HEK293 (cell line): Measurements from ENCODE around the gene E2F1.

Experiments used
- FEZF1 ChIP-seq: fragments of 450-650 bp; formaldehyde crosslinking; IDR thresholded peaks from 2 replicates; pipeline ENCODE4 v1.5.1; 2016; ENCODE audit warnings: missing biosample characterization, missing genetic modification characterization
- INSM2 ChIP-seq: fragments of 450-650 bp; formaldehyde crosslinking; IDR thresholded peaks from 2 replicates; pipeline ENCODE4 v1.5.1; 2016; ENCODE audit warnings: missing biosample characterization, missing genetic modification characterization
- KLF7 ChIP-seq: fragments of 450-650 bp; formaldehyde crosslinking; IDR thresholded peaks from 2 replicates; pipeline ENCODE4 v1.5.1; 2016; ENCODE audit warnings: missing biosample characterization, missing genetic modification characterization, borderline replicate concordance
- OSR2 ChIP-seq: fragments of 450-650 bp; formaldehyde crosslinking; IDR thresholded peaks from 2 replicates; pipeline ENCODE4 v1.5.1; 2016; ENCODE audit warnings: missing biosample characterization, missing genetic modification characterization
- PATZ1 ChIP-seq: fragments of 450-650 bp; formaldehyde crosslinking; IDR thresholded peaks from 2 replicates; pipeline ENCODE4 v1.5.1; 2016; ENCODE audit warnings: missing biosample characterization, missing genetic modification characterization
- PRDM10 ChIP-seq: fragments of 450-650 bp; formaldehyde crosslinking; IDR thresholded peaks from 2 replicates; pipeline ENCODE4 v1.5.1; 2016; ENCODE audit warnings: missing biosample characterization, missing genetic modification characterization
- SALL2 ChIP-seq: fragments of 450-650 bp; formaldehyde crosslinking; IDR thresholded peaks from 2 replicates; pipeline ENCODE4 v1.5.0; 2017; ENCODE audit warnings: missing biosample characterization, mild to moderate bottlenecking, missing genetic modification characterization, borderline replicate concordance
- SP2 ChIP-seq: fragments of 450-650 bp; formaldehyde crosslinking; IDR thresholded peaks from 2 replicates; pipeline ENCODE4 v1.5.1; 2016; ENCODE audit warnings: missing biosample characterization, missing genetic modification characterization
- WT1 ChIP-seq: fragments of 450-650 bp; formaldehyde crosslinking; IDR thresholded peaks from 2 replicates; pipeline ENCODE4 v1.5.1; 2016; ENCODE audit warnings: missing biosample characterization, missing genetic modification characterization
- ZBTB20 ChIP-seq: fragments of 450-650 bp; formaldehyde crosslinking; IDR thresholded peaks from 2 replicates; pipeline ENCODE4 v1.5.1; 2016; ENCODE audit warnings: missing biosample characterization, missing genetic modification characterization
- ZFP3 ChIP-seq: fragments of 450-650 bp; formaldehyde crosslinking; IDR thresholded peaks from 2 replicates; pipeline ENCODE4 v1.5.1; 2016; ENCODE audit warnings: low read depth, missing biosample characterization, missing genetic modification characterization
- ZFP37 ChIP-seq: fragments of 450-650 bp; formaldehyde crosslinking; IDR thresholded peaks from 2 replicates; pipeline ENCODE4 v1.5.1; 2016; ENCODE audit warnings: missing biosample characterization, missing genetic modification characterization
- ZFP41 ChIP-seq: fragments of 450-650 bp; formaldehyde crosslinking; IDR thresholded peaks from 2 replicates; pipeline ENCODE4 v1.5.1; 2016; ENCODE audit warnings: missing biosample characterization, missing genetic modification characterization, borderline replicate concordance
- ZNF221 ChIP-seq: fragments of 450-650 bp; formaldehyde crosslinking; IDR thresholded peaks from 2 replicates; pipeline ENCODE4 v1.5.1; 2017; ENCODE audit warnings: missing biosample characterization, missing genetic modification characterization, borderline replicate concordance
- ZNF223 ChIP-seq: fragments of 450-650 bp; formaldehyde crosslinking; IDR thresholded peaks from 2 replicates; pipeline ENCODE4 v1.5.1; 2016; ENCODE audit warnings: missing biosample characterization, missing genetic modification characterization
- ZNF354C ChIP-seq: fragments of 450-650 bp; formaldehyde crosslinking; IDR thresholded peaks from 2 replicates; pipeline ENCODE4 v1.5.1; 2016; ENCODE audit warnings: missing biosample characterization, missing genetic modification characterization, low read depth, borderline replicate concordance
- ZNF362 ChIP-seq: fragments of 450-650 bp; formaldehyde crosslinking; IDR thresholded peaks from 2 replicates; pipeline ENCODE4 v1.5.1; 2016; ENCODE audit warnings: missing biosample characterization, missing genetic modification characterization
- ZNF473 ChIP-seq: fragments of 450-650 bp; formaldehyde crosslinking; IDR thresholded peaks from 2 replicates; pipeline ENCODE4 v1.5.1; 2017; ENCODE audit warnings: missing biosample characterization, missing genetic modification characterization
- ZNF501 ChIP-seq: fragments of 450-650 bp; formaldehyde crosslinking; IDR thresholded peaks from 2 replicates; pipeline ENCODE4 v1.5.1; 2016; ENCODE audit warnings: missing biosample characterization, missing genetic modification characterization
- ZNF624 ChIP-seq: fragments of 450-650 bp; formaldehyde crosslinking; IDR thresholded peaks from 2 replicates; pipeline ENCODE4 v1.5.1; 2017; ENCODE audit warnings: missing biosample characterization, missing genetic modification characterization
- ZNF707 ChIP-seq: fragments of 450-650 bp; formaldehyde crosslinking; IDR thresholded peaks from 2 replicates; pipeline ENCODE4 v1.5.1; 2016; ENCODE audit warnings: missing biosample characterization, missing genetic modification characterization
- ZNF843 ChIP-seq: fragments of 450-650 bp; formaldehyde crosslinking; IDR thresholded peaks from 2 replicates; pipeline ENCODE4 v1.5.1; 2016; ENCODE audit warnings: missing biosample characterization, missing genetic modification characterization
- TF ChIP-seq, protein P1 (sequence below): fragments of 450-650 bp; formaldehyde crosslinking; IDR thresholded peaks from 2 replicates; pipeline ENCODE4 v1.5.1; 2016; ENCODE audit warnings: missing biosample characterization, missing genetic modification characterization, borderline replicate concordance
- TF ChIP-seq, protein P2 (sequence below): fragments of 450-650 bp; formaldehyde crosslinking; IDR thresholded peaks from 2 replicates; pipeline ENCODE4 v1.5.1; 2016; ENCODE audit warnings: missing biosample characterization, missing genetic modification characterization

The E2F1 gene

DNA sequence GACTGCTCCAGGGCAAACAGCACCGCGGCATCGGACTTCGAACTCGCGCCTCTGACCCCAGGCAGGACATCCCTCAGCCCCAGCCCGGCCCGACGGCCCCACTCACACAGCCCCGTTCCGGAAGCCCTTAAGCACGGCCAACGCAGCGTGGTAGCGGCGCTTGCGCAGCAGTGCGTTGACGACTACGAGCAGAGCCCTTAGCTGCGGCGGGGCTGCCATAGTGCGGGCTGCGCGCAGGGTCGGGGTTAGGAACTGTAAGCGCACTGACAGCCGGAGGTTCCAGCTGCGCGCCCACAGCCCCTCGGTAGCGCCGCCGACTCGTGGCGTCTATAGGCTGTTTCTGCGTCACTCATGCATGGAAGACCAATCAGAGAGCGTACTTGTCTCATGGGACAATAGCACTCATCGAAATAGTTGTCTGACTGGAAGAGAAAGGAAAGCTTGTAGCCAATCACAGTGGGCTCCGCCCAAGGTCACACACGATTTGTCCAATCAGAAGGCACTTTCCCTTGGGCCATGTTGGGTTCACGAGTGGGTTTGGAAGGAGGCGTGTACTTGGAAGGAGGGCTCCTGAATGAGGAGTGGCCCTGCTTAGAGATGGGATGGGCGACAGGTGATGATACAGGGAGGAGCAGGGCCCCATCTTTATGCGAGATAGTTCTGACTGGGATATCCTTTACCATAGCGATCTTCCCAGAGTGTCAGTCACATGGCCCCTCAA is 34.0 kb upstream of the E2F1 start, which contains the start of gene PXMP4 (continued):
- TF ChIP-seq, protein P1, sequence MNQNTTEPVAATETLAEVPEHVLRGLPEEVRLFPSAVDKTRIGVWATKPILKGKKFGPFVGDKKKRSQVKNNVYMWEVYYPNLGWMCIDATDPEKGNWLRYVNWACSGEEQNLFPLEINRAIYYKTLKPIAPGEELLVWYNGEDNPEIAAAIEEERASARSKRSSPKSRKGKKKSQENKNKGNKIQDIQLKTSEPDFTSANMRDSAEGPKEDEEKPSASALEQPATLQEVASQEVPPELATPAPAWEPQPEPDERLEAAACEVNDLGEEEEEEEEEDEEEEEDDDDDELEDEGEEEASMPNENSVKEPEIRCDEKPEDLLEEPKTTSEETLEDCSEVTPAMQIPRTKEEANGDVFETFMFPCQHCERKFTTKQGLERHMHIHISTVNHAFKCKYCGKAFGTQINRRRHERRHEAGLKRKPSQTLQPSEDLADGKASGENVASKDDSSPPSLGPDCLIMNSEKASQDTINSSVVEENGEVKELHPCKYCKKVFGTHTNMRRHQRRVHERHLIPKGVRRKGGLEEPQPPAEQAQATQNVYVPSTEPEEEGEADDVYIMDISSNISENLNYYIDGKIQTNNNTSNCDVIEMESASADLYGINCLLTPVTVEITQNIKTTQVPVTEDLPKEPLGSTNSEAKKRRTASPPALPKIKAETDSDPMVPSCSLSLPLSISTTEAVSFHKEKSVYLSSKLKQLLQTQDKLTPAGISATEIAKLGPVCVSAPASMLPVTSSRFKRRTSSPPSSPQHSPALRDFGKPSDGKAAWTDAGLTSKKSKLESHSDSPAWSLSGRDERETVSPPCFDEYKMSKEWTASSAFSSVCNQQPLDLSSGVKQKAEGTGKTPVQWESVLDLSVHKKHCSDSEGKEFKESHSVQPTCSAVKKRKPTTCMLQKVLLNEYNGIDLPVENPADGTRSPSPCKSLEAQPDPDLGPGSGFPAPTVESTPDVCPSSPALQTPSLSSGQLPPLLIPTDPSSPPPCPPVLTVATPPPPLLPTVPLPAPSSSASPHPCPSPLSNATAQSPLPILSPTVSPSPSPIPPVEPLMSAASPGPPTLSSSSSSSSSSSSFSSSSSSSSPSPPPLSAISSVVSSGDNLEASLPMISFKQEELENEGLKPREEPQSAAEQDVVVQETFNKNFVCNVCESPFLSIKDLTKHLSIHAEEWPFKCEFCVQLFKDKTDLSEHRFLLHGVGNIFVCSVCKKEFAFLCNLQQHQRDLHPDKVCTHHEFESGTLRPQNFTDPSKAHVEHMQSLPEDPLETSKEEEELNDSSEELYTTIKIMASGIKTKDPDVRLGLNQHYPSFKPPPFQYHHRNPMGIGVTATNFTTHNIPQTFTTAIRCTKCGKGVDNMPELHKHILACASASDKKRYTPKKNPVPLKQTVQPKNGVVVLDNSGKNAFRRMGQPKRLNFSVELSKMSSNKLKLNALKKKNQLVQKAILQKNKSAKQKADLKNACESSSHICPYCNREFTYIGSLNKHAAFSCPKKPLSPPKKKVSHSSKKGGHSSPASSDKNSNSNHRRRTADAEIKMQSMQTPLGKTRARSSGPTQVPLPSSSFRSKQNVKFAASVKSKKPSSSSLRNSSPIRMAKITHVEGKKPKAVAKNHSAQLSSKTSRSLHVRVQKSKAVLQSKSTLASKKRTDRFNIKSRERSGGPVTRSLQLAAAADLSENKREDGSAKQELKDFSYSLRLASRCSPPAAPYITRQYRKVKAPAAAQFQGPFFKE, result no peak
- TF ChIP-seq FEZF1 (tag by site-specific recombination), result no peak
- TF ChIP-seq ZFP41 (tag by site-specific recombination), result no peak
- no peak for TF ChIP-seq ZNF843
- no peak for TF ChIP-seq ZBTB20 (tag by site-specific recombination)
- no peak for TF ChIP-seq ZNF473 (tag by site-specific recombination)
- no peak for TF ChIP-seq ZNF221 (tag by site-specific recombination)
- no peak for TF ChIP-seq ZNF362 (tag by site-specific recombination)
- TF ChIP-seq SP2 (tag by site-specific recombination), result peak; percentile 100
- TF ChIP-seq ZNF223 (tag by site-specific recombination), result no peak
- TF ChIP-seq ZNF707, result no peak
- TF ChIP-seq OSR2 (tag by site-specific recombination), result peak; percentile 61
- TF ChIP-seq ZFP3 (tag by site-specific recombination), result no peak
- no peak for TF ChIP-seq ZFP37 (tag by site-specific recombination)
- TF ChIP-seq ZNF501 (tag by site-specific recombination), result no peak
- peak; percentile 90 for TF ChIP-seq PRDM10 (tag by site-specific recombination)
- peak; percentile 52 for TF ChIP-seq PATZ1 (tag by site-specific recombination)
- TF ChIP-seq ZNF624 (tag by site-specific recombination), result no peak
- TF ChIP-seq ZNF354C, result no peak
- TF ChIP-seq, protein P2, sequence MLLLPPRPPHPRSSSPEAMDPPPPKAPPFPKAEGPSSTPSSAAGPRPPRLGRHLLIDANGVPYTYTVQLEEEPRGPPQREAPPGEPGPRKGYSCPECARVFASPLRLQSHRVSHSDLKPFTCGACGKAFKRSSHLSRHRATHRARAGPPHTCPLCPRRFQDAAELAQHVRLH (tag by site-specific recombination), result no peak; the same call in none of the 2 replicates
- no peak for TF ChIP-seq INSM2
- TF ChIP-seq WT1 (tag by site-specific recombination), result no peak
- TF ChIP-seq SALL2, result no peak
- no peak for TF ChIP-seq KLF7 (tag by site-specific recombination)
